ENCODE data around the gene TPT1.

DNA sequence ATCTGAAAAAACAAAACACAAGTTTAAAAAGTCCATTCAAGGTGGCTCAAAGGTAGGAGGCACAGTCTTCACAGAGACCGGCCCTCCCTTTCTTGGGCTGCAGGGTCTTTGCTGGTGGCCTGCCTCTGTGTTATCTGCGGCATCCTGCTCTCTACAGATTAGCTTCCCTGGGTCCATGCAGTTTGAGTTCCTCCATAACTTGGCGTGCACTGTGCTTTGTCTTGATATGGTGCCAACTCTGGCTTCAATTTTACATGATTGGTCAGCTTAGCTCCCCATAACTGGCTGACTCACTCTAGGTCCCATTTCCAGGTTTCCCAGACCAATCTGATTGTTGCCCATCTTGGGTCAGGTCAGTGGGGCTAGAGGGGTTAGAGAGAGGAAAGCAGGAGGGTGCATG, 41.8 kb downstream of the TPT1 start:
- no peak for TF ChIP-seq EZH2 (IDR thresholded peaks at IDR 0.05; ENCODE audit: borderline replicate concordance, insufficient read depth, low read depth, low read length, poor library complexity, severe bottlenecking)
- TF ChIP-seq, protein P1, sequence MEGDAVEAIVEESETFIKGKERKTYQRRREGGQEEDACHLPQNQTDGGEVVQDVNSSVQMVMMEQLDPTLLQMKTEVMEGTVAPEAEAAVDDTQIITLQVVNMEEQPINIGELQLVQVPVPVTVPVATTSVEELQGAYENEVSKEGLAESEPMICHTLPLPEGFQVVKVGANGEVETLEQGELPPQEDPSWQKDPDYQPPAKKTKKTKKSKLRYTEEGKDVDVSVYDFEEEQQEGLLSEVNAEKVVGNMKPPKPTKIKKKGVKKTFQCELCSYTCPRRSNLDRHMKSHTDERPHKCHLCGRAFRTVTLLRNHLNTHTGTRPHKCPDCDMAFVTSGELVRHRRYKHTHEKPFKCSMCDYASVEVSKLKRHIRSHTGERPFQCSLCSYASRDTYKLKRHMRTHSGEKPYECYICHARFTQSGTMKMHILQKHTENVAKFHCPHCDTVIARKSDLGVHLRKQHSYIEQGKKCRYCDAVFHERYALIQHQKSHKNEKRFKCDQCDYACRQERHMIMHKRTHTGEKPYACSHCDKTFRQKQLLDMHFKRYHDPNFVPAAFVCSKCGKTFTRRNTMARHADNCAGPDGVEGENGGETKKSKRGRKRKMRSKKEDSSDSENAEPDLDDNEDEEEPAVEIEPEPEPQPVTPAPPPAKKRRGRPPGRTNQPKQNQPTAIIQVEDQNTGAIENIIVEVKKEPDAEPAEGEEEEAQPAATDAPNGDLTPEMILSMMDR (IDR thresholded peaks at IDR 0.05), result no peak
